ENCODE data around the gene BANP. TPM values are rescaled to one million over a fixed set of nuclear protein-coding genes. Genes with fewer than 3 reads are reported as not detected.

Gene BANP
- total RNA-seq, 1 donor from 2014 or later, result 29.7 TPM

GRCh38 chr16:88002749-88003148, 51.5 kb downstream of the BANP start:
- no peak for TF ChIP-seq CTCF (IDR thresholded peaks at IDR 0.05)
- ATAC-seq (no peak), DNase-seq (no peak)
- Histone ChIP-seq H3K4me1 (no peaks in the 10 kb centered on the region), H3K36me3 (peaks cover 28% of the 10 kb centered on the region), H3K9me3 (no peaks in the 10 kb centered on the region), H3K27me3 (ENCODE audit: low read depth) (no peaks in the 10 kb centered on the region), H3K4me3 (no peak overlapping the region), H3K27ac (no peak overlapping the region)
- intact Hi-C loops (cut with DNase I), result no loop called here

GRCh38 chr16:88003316-88003715, 52.1 kb downstream of the BANP start:
- ATAC-seq, result no peak
- Histone ChIP-seq H3K27me3 (ENCODE audit: low read depth) (no peaks in the 10 kb centered on the region), H3K36me3 (peaks cover 32% of the 10 kb centered on the region), H3K9me3 (no peaks in the 10 kb centered on the region), H3K4me1 (no peaks in the 10 kb centered on the region), H3K4me3 (no peak overlapping the region), H3K27ac (no peak overlapping the region)
- TF ChIP-seq CTCF (IDR thresholded peaks at IDR 0.05), result no peak
- no peak for DNase-seq
- intact Hi-C loops (cut with DNase I), result no loop called here

- ATAC-seq, result no peak
- H3K27me3 ChIP-seq (ENCODE audit: low read depth), result no peaks in the 10 kb centered on the region
- H3K4me3 ChIP-seq, result no peak overlapping the region
- H3K4me1 ChIP-seq, result no peaks in the 10 kb centered on the region
- no peak for TF ChIP-seq CTCF (IDR thresholded peaks at IDR 0.05)
- H3K27ac ChIP-seq, result no peak overlapping the region
- intact Hi-C loops (cut with DNase I), result no loop called here
- H3K9me3 ChIP-seq, result no peaks in the 10 kb centered on the region
- peaks cover 36% of the 10 kb centered on the region for H3K36me3 ChIP-seq
- DNase-seq, result no peak
Measured at GRCh38 chr16:88003736-88004135, 52.5 kb downstream of the BANP start.

- Histone ChIP-seq H3K27me3 (ENCODE audit: low read depth) (no peaks in the 10 kb centered on the region), H3K27ac (no peak overlapping the region), H3K4me1 (no peaks in the 10 kb centered on the region), H3K9me3 (no peaks in the 10 kb centered on the region), H3K4me3 (no peak overlapping the region), H3K36me3 (peaks cover 42% of the 10 kb centered on the region)
- intact Hi-C loops (cut with DNase I), result no loop called here
- no peak for DNase-seq
- ATAC-seq, result no peak
- no peak for TF ChIP-seq CTCF (IDR thresholded peaks at IDR 0.05)
Measured at GRCh38 chr16:88004391-88004790, 53.2 kb downstream of the BANP start.

GRCh38 chr16:88005181-88005581, 53.9 kb downstream of the BANP start:
- Histone ChIP-seq H3K4me1 (no peaks in the 10 kb centered on the region), H3K4me3 (no peak overlapping the region), H3K36me3 (peaks cover 48% of the 10 kb centered on the region), H3K9me3 (no peaks in the 10 kb centered on the region), H3K27me3 (ENCODE audit: low read depth) (no peaks in the 10 kb centered on the region), H3K27ac (no peak overlapping the region)
- TF ChIP-seq CTCF (IDR thresholded peaks at IDR 0.05), result no peak
- intact Hi-C loops (cut with DNase I), result no loop called here
- no peak for DNase-seq
- peak in 1 of 2 donors; percentile 57 for ATAC-seq

GRCh38 chr16:88005968-88006367, 54.7 kb downstream of the BANP start:
- no peaks in the 10 kb centered on the region for H3K9me3 ChIP-seq
- no peaks in the 10 kb centered on the region for H3K4me1 ChIP-seq
- ATAC-seq (no peak), DNase-seq (no peak)
- H3K4me3 ChIP-seq, result no peak overlapping the region
- TF ChIP-seq CTCF (IDR thresholded peaks at IDR 0.05), result no peak
- intact Hi-C loops (cut with DNase I), result no loop called here
- H3K27ac ChIP-seq, result no peak overlapping the region
- no peaks in the 10 kb centered on the region for H3K27me3 ChIP-seq (ENCODE audit: low read depth)
- H3K36me3 ChIP-seq, result peaks cover 54% of the 10 kb centered on the region

Measured in lower lobe of right lung (tissue), 2 donors.